SK-N-DZ (cell line): ENCODE data around the gene PELI2.
"Not testable (repeated sequence)": the region's sequence is repeated elsewhere in the genome, so short reads cannot be mapped to it uniquely, and the experiment has no call there.

Experiments
- DNase-seq: peaks from one replicate; pipeline ENCODE4 v3.0.0-alpha.2; 2015; ENCODE audit warnings: low spot score

The PELI2 gene

DNA sequence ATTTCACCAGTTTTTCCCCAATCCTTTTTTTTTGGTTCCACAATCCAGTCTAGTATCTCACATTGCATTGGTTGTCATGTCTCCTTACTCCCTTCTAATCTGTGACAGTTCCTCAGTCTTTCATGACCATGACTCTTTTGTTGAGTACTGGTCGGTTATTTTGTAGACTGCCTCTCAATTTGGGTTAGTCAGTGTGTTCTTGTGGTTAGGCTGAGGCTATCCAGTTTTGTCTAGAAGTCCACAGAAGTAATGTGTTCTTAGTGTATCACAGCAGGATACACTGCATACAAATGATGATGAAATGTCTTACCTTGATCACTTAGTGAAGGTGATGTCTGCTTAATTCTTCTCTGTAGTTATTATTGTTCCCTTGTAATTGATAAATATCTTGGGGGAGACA, 24.8 kb downstream of the PELI2 start:
- DNase-seq, result no peak

DNA sequence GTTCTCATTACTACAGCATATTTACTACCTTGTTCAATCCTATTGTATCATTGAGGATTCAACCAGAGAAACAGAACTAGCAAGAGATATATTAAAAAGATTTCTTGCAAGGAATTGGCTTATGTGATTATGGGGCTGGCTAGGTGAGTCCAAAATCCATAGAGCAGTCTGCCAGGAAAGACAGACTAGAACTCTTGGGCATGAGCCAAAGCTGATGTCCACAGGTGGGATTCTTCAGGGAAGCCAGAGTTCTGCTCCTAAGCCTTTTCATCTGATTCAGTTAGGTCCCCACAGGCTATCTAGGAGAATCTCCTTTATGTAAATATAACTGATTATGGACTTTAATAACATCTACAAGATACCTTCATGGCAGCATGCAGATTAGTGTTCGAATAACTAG, 26.0 kb downstream of the PELI2 start:
- no peak for DNase-seq

DNA sequence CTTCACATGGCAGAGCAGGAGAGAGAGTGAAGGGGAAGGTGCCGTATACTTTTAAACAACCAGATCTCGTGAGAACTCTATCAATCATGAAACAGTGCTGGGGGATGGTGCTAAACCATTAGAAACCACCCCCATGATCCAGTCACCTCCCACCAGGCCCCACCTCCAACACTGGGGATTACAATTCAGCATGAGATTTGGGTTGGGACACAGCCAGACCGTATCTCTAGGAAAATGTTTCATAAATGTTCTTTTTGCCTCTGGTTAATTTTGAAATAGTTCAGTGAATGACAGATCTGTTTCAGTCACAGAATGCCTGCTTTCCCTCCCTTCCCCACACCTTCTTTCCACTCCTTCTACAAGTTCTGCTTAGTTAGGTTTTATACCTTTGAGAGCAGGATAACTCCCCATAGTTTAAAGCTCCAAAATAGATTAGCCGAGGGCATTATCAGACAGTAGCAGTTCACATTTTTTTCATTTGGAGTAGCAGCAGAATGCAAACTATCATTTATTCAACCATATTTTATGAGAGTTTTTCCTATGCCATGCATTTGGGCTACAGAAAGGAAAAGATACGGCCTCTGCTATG, 27.1 kb downstream of the PELI2 start:
- DNase-seq, result no peak

DNA sequence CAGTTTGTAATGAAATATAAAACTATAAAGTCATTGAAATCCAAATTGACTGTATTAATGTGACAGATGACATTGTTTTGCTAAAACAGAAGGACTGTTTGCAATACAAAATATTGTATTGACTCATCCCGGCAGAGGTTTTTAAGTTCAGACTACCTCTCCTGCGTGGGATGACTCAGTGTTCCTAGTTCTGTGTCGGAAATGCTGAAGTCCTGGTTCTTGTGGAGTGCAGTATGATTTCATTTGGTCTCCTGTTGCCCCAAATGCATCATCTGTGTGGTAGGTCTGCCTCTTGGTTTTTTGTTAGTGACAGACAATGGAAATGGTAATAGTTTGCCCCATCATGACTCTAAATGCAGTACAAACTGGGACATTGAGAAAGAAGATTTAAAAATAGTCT, 27.8 kb downstream of the PELI2 start:
- no peak for DNase-seq

DNA sequence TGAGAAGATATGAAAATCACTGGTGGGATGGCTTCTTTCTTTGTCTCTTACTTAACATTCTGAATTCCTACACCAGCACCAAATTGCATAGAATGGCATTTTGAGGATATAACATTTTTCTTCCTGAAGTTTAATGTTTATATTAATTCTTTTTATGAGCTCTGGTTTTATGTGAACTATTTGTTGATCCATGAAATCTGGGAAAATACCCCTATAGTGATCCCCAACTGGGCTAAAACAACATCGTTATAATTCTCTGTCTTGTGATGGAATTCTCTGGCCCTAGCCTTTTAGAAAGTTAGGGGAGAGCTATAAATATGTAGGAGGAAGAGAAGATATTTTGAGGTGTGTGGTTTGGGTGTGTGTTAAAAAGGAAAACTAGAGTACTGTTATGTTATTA, 29.2 kb downstream of the PELI2 start:
- DNase-seq, result no peak

DNA sequence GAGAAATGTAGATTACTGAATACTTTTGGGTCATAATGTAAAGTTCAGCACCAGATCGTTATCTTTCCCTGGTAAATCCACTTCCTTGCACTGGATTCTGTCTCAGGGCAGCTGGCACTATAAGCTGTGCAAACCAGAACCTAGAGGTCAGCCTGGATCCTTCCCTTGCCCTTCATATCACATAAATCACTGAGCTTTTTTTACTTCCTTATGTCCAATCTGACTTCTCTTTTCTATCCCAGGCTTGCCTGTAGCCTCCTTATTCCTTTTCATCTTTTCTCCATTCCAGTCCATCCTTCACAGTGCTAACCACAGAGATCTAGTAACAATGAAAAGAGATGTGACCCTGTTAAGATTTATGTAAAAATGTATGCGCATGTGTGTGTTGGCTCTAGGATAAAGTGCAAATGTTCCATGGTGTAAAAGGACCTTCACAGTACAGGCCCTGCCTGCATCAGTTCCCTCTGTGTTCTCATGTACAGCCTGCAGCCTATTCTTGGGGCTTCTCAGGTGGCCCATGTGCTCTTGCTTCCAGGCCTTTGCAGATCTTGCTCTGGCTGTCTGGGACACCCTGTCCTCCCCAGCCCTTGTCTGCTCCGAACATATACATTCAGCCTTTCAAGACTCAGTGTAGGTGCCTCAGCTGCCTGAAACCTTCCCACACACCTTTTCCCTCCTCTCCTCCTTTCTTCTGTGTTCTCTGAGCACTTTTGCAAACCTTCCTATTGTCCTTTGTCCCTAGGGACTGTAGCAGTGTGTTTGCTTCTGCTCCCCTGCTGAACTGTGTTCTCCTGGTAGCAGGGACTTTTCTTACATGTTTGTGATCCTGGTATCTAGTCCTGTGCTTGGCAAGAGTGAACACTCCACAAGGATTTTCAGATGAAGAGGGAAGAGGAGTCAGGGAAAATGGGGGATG, 30.0 kb downstream of the PELI2 start:
- no peak for DNase-seq

DNA sequence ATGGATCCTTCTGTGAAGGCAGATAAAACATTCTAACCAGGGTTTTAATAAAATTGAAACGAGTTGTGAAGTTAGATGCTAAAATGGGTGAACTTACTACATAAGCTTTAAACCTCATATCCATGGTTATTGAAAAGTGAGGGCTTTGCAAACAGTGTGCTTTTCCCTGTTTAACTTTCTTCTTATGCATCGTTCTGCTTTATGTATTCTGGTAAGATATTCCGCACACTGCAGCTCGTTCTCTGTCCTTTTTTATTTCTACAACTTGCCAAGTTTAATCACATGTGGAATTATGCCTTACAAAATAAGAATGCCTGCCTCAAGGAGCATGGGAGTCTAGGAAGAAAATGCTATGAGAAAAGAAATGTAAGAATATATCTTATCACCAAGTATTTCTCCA, 30.9 kb downstream of the PELI2 start:
- DNase-seq, result no peak

DNA sequence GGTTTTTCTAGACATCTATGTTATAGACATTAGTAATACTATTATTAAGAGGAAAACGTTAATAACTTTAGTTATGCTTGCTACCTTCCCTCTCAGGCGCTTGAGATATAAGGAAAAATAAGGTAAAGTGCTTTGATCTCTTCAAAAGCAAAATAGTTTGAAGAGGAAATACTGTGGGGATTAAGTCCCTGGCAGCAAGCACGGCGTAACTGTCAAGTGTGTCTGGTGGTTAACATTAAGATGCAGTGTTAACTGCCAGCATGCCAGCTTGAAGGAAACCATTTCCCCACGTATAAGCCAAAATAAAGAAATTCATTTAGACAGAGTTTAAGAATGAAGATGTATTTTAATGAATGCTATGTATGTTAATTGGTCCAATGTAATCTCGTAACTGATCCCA, 31.8 kb downstream of the PELI2 start:
- DNase-seq, result no peak

DNA sequence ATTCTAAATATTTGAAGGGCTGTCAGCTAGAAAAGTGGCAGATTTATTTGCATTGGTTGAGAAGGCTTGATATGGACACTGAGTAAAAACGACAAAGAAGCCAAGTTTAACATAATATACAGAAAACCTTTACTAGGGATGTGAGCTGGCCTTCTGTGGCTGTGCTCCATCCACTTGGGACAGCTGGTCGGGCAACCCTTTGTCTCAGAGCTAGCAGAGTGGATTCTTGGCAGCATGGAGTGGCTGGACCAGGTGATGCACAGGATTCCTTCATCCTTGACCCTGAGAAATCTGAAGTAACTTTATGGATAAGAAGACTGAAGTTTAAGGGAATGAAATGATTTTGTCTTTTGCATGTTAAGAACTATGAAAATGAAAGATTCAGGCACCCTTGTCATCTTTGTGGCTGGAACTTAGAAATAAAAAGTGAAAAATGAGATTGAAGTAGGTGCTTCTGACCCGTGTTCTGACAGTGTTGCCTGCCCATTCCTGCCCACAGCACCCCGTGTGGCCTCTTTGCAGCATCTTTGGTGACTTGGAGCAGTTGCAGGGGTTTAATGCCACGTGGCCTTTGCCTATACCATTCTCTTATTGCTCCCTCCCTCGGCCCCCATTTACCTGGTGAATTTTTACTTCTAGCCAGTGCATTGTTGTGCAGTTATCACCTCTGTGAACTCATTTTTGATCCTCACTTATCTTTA, 32.6 kb downstream of the PELI2 start:
- no peak for DNase-seq

DNA sequence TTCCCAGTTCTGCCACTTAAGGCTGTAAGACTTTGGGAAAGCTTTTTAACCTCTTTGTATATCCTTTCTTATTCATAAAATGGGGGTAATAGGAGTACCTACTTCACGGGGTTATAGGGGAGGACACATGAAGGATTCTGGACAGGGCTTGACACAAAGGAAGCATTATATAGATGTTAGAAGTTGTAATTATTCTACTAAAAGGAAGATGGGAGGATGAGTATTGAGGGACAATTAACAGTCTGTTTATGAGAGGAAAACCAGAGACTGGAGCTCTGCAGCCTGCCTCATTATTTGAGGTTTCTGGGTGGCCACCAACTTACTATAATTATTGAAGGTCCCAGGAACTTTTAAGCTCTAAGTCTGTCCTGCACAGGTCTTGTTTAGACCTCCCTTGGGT, 34.0 kb downstream of the PELI2 start:
- DNase-seq, result no peak

DNA sequence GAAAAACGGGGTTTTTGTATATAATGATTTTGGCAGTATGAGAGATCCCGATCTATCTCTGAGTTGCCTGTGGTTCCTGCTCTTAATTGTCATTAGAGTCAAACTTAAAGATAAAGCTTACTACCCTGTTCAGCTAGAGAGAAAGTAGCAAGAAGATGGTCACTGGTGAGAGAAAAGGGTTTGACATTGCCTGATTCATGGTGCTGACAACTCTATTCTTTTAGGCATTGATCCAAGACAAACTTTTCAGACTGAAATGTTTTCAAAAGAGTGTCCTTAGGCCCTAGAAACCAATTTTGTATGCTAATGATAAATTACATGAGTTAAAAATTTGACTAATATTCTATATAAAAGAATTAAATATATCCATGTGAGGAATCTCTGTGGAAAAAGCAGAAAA, 35.1 kb downstream of the PELI2 start:
- DNase-seq, result no peak

DNA sequence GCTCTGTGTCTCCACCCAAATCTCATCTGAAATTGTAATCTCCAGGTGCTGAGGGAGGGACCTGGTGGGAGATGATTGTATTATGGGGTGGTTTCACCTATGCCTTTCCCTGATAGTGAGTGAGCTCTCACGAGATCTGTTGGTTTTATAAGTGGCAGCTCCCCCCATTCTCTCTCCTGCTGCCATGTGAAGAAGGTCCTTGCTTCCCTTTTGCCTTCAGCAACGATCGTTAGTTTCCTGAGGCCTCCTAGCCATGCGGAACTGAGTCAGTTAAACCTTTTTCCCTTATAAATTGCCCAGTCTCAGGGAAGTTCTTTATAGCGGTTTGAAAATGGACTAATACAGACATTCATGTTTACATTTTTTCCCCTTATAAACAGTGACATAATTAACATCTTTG, 36.1 kb downstream of the PELI2 start:
- no peak for DNase-seq

DNA sequence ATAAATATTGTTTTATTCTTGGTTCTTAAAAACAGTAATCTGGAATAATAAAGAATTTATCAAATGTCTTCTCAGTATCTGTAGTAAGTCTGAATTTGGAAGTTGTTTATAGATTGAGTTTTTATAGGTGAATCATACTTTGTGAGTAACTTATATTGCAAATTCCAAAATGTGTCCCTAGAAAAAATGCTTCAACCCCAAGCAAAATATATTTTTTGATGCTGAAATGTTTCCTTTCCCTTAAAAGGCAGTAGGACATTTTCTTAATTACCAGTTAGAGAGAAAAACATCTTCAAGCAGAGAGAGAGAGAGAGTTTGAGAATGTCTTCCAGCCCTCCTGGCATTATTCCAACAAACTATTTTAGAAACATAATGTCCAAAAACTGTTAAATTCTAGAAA, 37.9 kb downstream of the PELI2 start:
- no peak for DNase-seq

DNA sequence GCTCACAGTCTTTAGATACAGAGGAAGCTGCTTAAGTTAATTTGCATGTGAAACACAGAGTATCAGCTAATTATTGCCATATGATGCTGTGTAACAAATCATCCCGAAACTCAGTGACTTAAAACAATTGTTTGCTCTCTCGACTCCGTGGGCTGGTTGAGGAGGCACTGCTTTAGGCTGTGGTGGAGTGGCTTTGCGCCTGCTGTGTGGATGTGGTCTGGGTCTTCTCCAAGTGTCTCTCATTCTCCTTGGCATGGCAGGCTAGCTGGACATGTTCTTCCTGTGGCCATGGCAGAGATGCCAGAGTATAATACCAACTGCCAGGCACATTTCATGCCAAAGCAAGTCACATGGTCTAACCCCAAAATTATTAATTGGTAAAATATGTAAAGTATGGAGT, 40.9 kb downstream of the PELI2 start:
- no peak for DNase-seq

DNA sequence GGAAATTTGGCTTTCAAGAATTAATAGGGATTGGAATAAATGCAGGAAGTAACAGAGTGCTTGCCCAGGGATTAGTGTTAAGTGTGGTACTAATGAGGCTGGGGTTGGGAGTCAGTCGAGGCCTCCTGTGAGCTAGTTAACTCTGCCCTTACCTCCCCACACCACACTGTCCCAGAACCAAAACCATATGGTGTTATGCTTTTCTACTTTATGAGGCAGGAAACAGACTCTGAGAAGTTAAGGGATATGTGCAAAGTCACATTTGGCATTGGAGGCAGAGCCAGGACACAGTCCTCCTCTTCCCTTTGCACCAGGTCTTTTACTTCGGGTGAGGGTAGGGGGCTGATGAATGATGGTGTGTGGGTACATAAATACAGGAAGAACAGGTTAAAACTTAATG, 41.9 kb downstream of the PELI2 start:
- no peak for DNase-seq

DNA sequence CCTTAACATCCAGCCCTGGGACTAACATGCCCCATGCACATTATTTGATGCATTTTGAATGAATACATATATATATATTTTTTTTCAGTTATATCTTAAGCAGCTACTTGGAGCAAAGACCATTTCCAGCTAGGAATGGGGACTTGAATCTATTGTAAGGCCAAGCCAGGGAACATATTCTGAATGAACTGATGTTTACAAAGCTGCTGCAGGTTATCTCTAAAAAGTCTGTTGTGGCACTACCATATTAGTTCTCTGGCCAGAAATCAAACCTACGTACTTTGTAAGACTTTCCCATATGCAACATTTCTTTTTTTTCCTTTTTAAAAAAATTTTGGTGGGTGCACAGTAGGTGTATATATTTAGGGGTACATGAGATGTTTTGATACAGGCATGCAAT, 43.4 kb downstream of the PELI2 start:
- DNase-seq, result no peak

DNA sequence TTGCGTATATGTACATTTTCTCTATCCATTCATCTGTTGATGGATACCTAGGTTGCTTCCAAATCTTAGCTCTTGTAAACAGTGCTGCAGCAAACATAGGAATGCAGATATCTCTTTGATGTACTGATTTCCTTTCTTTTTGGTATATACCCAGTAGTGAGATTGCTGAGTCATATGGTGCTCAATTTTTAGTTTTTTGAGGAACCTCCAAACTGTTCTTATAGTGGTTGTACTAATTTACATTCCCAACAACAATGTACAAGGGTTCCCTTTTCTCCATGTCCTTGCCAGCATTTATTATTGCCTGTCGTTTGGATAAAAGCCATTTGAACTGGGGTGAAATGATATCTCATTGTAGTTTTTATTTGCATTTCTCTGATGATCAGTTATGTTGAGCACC, 44.3 kb downstream of the PELI2 start:
- DNase-seq, result no peak

DNA sequence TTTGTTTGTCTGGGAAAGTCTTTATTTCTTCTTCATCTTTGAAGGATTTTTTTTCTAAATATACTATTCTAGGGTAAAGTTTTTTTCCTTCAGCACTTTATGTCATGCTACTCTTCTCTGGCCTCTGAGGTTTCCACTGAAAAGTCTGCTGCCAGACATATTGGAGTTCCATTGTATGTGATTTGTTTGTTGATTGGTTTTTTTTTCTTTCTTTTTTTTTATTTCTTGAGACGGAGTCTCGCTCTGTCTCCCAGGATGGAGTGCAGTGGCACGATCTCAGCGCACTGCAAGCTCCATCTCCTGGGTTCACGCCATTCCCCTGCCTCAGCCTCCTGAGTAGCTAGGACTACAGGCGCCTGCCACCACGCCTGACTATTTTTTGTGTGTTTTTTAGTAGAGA, 48.4 kb downstream of the PELI2 start:
- DNase-seq, result not testable (repeated sequence)

DNA sequence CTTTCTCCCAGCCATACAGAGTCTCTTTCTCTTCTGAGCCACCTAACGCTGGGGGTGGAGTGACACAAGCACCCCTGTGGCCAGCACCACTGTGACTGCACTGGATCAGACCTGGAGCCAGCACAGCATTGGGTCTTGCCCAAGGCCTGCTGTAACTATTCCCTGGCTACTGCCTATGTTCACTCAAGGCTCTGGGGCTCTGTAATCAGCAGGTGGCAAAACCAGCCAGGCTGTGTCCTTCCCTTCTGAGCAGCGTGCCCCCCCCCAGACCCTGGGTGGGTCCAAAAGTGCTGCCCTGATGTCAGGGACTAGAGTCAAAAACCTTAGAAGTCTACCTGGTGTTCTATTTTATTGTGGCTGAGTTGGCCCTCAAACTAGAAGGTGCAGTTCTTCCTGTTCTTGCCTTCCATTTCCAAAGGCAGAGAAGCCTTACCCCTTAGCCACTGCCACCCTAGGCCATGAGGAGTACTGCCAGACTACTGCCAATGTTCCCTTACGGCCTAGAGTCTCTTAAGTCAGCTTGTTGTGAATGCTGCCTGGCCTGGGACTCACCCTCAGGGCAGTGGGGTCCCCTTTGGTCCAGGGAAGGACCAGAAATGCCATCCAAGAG, 49.9 kb downstream of the PELI2 start:
- DNase-seq, result no peak

DNA sequence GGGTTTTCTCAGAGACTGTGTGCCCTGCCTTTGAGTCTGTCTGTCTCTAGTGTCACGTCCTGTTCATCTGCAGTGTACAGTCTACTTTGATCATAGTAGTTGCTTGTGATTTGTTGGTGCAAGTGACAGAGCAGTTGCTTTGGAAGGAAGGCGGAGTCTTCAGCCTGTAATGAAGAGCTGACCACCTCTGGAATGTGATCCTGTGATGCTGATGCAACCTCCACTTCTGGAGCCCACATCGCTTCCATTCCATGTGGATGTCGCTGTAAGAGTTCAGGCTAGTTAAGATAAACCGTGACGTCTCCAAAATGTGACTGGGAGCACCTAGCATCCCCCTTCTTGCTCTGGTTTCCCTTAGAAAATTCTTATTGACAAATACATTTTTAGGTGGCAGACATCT, 51.8 kb downstream of the PELI2 start:
- DNase-seq, result no peak

DNA sequence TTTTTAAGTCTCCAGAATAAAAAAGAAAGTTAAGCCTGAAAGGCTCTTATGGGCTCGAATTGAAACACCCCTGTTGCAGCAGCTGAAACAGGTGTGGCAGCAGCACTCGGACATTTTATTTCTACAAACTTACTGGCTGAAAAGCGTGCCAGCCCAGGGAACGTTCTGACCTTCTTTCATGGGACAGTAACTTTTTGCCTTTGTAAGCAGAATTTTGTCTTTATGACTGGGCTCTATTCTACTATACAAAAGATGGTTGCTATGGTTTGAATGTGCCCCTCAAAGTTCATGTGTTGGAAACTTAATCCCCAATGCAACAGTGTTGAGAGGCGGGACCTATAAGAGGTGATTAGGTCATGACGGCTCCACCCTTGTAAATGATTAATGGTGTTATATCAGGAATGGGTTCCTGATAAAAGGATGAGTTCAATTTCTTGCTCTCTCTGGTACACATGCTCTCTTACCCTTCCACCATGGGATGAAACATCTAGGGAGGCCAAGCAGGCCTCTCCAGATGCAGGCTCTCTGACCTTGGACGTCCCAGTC, 52.7 kb downstream of the PELI2 start:
- DNase-seq, result no peak

DNA sequence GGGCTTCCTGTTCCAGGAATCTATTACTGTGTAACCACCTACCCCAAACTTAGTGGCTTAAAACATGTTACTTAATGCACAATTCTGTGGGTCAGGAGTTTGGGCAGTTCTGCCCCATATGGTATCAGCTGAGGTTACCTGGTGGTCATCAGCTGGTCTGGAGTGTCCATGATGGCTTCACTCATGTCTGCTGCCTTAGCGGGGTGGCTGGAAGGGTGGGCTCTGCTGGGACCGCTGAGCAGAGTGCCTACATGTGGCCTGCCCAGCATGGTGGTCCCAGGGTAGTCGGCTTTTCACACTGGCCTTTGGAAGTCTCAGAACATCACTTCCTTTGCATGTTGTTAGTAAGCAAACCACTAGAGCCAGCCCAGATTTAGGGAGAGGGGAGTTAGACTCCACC, 53.9 kb downstream of the PELI2 start:
- no peak for DNase-seq
